Left forelimb (tissue), 1 donor: ENCODE results near the gene ZNF749.
"Not testable (repeated sequence)": the region's sequence is repeated elsewhere in the genome, so short reads cannot be mapped to it uniquely, and the experiment has no call there.

Experiments used
- DNase-seq: peaks from one replicate; pipeline ENCODE4 v3.0.0-alpha.2; 2018; ENCODE audit warnings: low spot score

ZNF749 gene

DNA sequence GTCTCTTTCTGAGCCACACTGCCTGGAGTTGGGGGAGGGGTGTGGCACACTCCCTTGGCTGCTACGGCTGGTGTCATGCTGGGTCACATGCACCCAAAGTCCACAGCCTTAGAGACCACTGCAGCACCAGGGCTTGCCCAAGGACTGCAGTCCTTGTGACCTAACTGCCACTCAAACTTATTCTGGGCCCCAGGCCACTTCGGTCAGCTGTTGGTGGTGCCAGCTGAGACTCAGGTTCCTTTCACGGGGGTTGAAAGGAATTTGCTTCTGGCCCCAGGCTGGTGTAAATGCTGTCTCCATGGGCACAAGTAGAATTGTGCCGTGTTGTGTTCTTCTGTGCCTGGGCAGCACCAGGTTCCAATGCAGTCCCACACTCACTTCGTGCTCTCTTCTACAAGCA is 31.4 kb downstream of the ZNF749 start:
- no peak for DNase-seq

DNA sequence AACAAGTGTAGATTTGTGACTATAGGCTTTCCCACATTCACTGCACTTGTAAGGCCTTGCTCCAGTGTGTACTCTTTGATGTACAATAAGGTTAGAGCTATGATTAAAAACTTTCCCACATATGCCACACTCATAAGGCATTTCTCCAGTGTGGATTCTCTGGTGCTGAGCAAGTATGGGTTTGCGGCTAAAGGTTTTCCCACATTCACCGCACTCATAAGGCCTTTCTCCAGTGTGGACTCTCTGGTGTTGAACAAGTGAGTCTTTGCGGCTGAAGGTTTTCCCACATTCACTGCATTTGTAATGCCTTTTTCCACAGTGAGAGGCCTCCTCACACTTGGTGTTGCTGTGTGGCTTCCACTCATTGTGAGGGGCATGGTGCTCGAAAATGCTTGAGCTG is 38.5 kb downstream of the ZNF749 start:
- DNase-seq, result no peak

DNA sequence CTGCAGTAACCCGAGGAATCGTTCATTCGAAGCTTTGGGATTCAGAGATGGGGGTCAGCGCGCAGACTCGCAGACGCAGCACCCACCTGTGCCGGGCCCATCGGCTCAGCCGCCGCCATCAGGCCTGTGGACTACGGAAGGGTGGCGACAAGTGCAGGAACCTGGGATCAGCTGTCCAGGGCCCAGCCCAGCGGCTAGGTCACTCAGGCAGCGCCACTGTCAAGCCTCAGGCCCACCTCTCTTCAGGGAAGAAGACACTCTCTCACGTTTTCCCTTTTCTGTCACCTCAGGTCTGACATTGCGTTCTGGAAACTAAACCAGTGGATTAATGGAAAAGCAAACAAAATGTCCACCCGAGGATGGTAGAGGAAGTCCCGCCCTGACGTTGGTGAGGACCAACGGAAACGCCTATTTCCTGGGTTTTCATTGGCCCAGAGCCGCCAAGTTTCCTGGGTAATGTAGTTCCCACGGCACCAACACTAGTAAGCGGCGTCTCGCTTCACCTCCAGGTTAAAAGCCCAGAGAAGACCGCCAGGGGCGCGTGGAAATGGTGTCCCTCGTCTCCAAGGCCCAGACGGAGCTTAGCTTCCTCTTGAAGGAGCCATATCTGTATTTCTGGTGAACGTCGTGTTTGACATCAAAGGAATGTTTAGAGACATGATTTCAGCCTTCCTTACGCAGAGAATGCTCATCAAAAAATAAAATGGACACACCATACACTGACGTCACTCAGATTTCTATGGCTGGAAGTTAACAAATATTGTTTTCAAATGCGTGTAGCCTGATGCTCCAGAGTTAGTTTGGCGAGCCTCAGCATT is 42.3 kb downstream of the ZNF749 start, which contains the start of gene ZNF772:
ZNF772 (minus strand) TSS at position 376 of the 818 bp plus-strand sequence; CDS start at position 119, 257 bp downstream.
- peak; percentile 91 for DNase-seq

DNA sequence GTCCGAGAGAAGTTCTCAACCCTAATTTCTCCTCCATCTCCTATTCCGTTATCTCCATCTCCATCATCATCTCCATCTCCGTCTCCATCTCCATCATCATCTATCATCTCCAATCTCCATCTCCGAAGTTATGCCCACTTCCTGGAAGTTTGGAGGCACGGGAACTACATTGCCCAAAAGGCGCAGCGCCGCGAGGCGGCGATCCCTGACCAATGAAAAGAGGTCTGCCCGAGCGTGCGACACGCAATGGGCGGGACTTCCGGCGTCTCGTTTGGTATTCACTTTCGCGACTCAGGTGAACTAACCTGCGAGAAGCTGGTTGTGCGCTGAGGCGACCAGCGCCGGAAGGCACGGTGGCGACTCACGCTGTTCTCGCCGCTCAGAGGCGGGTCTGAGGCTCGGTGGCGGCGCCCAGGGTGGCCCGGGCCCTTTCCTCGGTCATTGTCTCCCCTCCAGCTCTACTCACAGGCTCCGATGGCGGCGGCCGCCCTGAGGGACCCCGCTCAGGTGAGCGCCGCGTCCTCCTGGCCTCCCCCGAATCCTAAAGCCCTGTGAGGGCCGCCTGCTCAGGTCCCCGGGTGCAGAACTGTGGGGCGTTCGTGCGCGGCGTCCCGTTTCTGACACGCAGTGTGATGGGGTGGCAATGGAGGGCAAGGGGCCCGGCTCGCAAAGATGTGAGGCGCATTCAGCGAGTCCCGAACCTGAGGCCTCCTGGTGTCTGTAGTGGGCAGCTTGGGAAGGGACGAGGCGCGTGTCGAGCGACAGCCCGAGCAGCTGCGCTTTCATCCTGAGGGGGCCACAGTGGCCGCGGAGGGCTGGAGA is 52.6 kb downstream of the ZNF749 start, which contains the start of gene ZNF419:
ZNF419 (plus strand) TSS at position 274 of the 822 bp plus-strand sequence; CDS start at position 475, 201 bp downstream.
- DNase-seq, result peak; percentile 91

DNA sequence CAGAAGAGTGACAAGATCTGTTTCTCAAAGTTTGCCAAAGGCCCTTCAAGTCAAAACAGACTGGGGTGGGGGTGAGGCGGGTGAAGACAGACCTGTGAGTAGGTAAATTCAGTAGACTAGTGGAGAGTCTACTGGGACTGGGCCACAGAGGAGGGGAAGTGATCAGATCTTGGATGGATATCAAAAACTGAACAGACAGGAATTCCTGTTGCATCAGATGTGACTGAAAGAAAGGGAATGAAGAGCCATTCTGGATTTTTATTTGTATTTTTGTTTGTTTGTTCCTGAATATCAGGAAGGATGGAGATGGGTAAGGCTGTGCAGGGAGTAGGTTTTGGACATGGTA is 53.1 kb downstream of the ZNF749 start:
- DNase-seq, result not testable (repeated sequence)
